ENCODE results near the gene CEPT1. TPM values are rescaled to one million over a fixed set of nuclear protein-coding genes. Genes with fewer than 3 reads are reported as not detected.

CEPT1 gene
- total and polyA plus RNA-seq, 2 of the 13 experiments (the other 11 are each of a cell fraction or from before 2014, with no cell fraction given), result 35.7 to 48.2 TPM

GRCh38 chr1:111139956-111140679 is at the start of gene CEPT1, which contains the start of gene DRAM2 (continued):
- peak; percentile 63; the same call in 1 of the 2 replicates for TF ChIP-seq SMAD3 (CRISPR knock-in tag; IDR thresholded peaks at IDR 0.05)
- TF ChIP-seq PAX8 (CRISPR knock-in tag; IDR thresholded peaks at IDR 0.05; ENCODE audit: borderline replicate concordance), result 0 out of 2 replicates have a peak, but pooled peaks have one; percentile 42
- peak; percentile 79 for TF ChIP-seq ZNF788 (CRISPR knock-in tag; IDR thresholded peaks at IDR 0.05; ENCODE audit: borderline replicate concordance)
- peak; percentile 50 for TF ChIP-seq ARNT2 (CRISPR knock-in tag; IDR thresholded peaks at IDR 0.05; ENCODE audit: low read depth)
- peak; percentile 45; the same call in 1 of the 2 replicates for TF ChIP-seq HIVEP1 (CRISPR knock-in tag; IDR thresholded peaks at IDR 0.05)
- 0 out of 2 replicates have a peak, but pooled peaks have one; percentile 12 for TF ChIP-seq TP53 (CRISPR knock-in tag; conservative IDR thresholded peaks at IDR 0.05)
- TF ChIP-seq SOX5 (CRISPR knock-in tag; IDR thresholded peaks at IDR 0.05; ENCODE audit: borderline replicate concordance), result peak; percentile 24; the same call in 1 of the 2 replicates
- no peak for TF ChIP-seq ZNF264 (CRISPR knock-in tag; IDR thresholded peaks at IDR 0.05)
- TF ChIP-seq SMAD1 (CRISPR knock-in tag; IDR thresholded peaks at IDR 0.05; ENCODE audit: borderline replicate concordance, low read depth), result peak; percentile 51; the same call in 1 of the 2 replicates
- TF ChIP-seq HDAC1 (CRISPR knock-in tag; IDR thresholded peaks at IDR 0.05), result peak; percentile 86
- TF ChIP-seq, protein P1, sequence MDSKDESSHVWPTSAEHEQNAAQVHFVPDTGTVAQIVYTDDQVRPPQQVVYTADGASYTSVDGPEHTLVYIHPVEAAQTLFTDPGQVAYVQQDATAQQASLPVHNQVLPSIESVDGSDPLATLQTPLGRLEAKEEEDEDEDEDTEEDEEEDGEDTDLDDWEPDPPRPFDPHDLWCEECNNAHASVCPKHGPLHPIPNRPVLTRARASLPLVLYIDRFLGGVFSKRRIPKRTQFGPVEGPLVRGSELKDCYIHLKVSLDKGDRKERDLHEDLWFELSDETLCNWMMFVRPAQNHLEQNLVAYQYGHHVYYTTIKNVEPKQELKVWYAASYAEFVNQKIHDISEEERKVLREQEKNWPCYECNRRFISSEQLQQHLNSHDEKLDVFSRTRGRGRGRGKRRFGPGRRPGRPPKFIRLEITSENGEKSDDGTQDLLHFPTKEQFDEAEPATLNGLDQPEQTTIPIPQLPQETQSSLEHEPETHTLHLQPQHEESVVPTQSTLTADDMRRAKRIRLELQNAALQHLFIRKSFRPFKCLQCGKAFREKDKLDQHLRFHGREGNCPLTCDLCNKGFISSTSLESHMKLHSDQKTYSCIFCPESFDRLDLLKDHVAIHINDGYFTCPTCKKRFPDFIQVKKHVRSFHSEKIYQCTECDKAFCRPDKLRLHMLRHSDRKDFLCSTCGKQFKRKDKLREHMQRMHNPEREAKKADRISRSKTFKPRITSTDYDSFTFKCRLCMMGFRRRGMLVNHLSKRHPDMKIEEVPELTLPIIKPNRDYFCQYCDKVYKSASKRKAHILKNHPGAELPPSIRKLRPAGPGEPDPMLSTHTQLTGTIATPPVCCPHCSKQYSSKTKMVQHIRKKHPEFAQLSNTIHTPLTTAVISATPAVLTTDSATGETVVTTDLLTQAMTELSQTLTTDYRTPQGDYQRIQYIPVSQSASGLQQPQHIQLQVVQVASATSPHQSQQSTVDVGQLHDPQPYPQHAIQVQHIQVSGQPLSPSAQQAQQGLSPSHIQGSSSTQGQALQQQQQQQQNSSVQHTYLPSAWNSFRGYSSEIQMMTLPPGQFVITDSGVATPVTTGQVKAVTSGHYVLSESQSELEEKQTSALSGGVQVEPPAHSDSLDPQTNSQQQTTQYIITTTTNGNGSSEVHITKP (CRISPR knock-in tag; IDR thresholded peaks at IDR 0.05; ENCODE audit: low read depth), result no peak; the same call in 1 of the 2 replicates
- TF ChIP-seq, protein P2, sequence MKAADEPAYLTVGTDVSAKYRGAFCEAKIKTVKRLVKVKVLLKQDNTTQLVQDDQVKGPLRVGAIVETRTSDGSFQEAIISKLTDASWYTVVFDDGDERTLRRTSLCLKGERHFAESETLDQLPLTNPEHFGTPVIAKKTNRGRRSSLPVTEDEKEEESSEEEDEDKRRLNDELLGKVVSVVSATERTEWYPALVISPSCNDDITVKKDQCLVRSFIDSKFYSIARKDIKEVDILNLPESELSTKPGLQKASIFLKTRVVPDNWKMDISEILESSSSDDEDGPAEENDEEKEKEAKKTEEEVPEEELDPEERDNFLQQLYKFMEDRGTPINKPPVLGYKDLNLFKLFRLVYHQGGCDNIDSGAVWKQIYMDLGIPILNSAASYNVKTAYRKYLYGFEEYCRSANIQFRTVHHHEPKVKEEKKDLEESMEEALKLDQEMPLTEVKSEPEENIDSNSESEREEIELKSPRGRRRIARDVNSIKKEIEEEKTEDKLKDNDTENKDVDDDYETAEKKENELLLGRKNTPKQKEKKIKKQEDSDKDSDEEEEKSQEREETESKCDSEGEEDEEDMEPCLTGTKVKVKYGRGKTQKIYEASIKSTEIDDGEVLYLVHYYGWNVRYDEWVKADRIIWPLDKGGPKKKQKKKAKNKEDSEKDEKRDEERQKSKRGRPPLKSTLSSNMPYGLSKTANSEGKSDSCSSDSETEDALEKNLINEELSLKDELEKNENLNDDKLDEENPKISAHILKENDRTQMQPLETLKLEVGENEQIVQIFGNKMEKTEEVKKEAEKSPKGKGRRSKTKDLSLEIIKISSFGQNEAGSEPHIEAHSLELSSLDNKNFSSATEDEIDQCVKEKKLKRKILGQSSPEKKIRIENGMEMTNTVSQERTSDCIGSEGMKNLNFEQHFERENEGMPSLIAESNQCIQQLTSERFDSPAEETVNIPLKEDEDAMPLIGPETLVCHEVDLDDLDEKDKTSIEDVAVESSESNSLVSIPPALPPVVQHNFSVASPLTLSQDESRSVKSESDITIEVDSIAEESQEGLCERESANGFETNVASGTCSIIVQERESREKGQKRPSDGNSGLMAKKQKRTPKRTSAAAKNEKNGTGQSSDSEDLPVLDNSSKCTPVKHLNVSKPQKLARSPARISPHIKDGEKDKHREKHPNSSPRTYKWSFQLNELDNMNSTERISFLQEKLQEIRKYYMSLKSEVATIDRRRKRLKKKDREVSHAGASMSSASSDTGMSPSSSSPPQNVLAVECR (CRISPR knock-in tag; IDR thresholded peaks at IDR 0.05; ENCODE audit: borderline replicate concordance), result peak; percentile 81
- TF ChIP-seq THAP11 (CRISPR knock-in tag; IDR thresholded peaks at IDR 0.05), result peak; percentile 89
- TF ChIP-seq ZNF709 (CRISPR knock-in tag; IDR thresholded peaks at IDR 0.05), result peak; percentile 29; the same call in 1 of the 2 replicates
- peak; percentile 51 for TF ChIP-seq MED1 (CRISPR knock-in tag; IDR thresholded peaks at IDR 0.05)
- TF ChIP-seq ZNF224 (CRISPR knock-in tag; IDR thresholded peaks at IDR 0.05), result peak; percentile 27; the same call in 1 of the 2 replicates
- 0 out of 2 replicates have a peak, but pooled peaks have one; percentile 42 for TF ChIP-seq CC2D1A (CRISPR knock-in tag; IDR thresholded peaks at IDR 0.05)
- TF ChIP-seq ZSCAN30 (CRISPR knock-in tag; IDR thresholded peaks at IDR 0.05), result no peak
- 0 out of 2 replicates have a peak, but pooled peaks have one; percentile 72 for TF ChIP-seq KAT7 (CRISPR knock-in tag; IDR thresholded peaks at IDR 0.05; ENCODE audit: borderline replicate concordance)
- no peak for TF ChIP-seq NPAS2 (CRISPR knock-in tag; IDR thresholded peaks at IDR 0.05; ENCODE audit: borderline replicate concordance)
- no peak for TF ChIP-seq HNF4G (IDR thresholded peaks at IDR 0.05; ENCODE audit: borderline replicate concordance, low read depth, low read length)
- TF ChIP-seq HNF4G (CRISPR knock-in tag; IDR thresholded peaks at IDR 0.05; ENCODE audit: borderline replicate concordance, low read depth), result peak; percentile 48; the same call in 1 of the 2 replicates

All from HepG2 (cell line).